ENCODE measurements around the gene TTC21B.

The TTC21B gene

GRCh38 chr2:165827921-165828276 lies 125.7 kb downstream of the TTC21B start:
- no peak for DNase-seq

- no peak for DNase-seq
Measured at GRCh38 chr2:165827016-165827920, 126.3 kb downstream of the TTC21B start.

GRCh38 chr2:165825041-165825440 lies 128.5 kb downstream of the TTC21B start:
- no peak for DNase-seq

Measured in NCI-H446 treated with DMSO at 0.1 percent for 48 hours (cell line).